COLO668 (cell line): ENCODE measurements around the gene HMX1.

ENCODE experiments used
- DNase-seq: peaks from one replicate; lab custom pipeline; 2025; ENCODE audit not compliant: unreplicated experiment; lab: John Stamatoyannopoulos, UW

Gene HMX1

DNA sequence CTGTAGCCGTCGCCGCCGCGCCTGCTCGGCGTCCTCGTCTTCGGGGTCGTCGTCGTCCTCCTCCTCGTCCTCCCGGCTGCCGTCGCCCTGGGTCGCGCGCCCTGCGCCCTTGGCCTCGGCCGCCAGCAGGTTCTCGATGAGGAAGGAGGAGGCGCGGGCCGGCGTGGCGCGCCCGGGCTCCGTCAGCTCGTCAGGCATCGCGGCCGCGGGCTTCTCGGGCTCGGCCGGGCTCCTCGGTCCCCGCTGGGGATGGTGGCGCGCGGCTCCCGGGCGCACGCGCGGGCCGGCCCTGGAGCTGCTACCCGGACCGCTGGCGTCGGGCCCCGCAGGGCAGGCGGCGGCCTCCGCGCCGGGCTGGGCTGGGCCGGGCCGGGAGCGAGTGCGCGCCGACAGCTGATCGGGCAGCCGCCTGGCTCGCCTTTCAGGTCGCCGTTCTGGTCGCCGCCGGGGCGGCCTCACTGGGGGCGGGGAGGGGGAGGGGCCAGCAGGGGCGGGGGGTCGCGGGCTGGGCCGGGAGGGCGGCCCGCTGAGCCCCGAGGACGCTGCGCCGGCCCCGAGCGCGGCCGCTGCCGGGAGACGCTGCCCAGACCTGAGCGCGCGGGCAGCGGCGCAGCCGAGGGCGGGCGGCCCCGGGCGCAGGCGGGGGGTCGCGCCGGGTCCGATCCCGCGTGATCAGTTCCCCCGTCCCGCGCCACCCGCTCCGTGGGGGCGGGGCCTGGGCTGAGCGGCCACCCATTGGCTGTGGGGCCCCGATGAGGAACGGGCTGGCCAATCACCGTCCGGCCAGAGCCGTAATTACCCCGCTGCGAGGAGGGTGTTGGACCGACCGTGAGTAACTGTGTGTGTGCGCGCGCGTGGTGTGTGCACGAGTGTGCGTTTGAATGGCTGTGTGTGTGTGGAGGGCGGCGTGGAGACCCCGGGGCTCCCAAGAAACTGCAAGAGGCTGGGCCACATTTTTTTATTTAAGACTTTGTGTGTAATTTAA, at the start of gene HMX1:
HMX1 (minus strand) TSS at position 423 of the 985 bp plus-strand sequence; CDS start at position 198, 225 bp downstream.
- DNase-seq, result no peak

DNA sequence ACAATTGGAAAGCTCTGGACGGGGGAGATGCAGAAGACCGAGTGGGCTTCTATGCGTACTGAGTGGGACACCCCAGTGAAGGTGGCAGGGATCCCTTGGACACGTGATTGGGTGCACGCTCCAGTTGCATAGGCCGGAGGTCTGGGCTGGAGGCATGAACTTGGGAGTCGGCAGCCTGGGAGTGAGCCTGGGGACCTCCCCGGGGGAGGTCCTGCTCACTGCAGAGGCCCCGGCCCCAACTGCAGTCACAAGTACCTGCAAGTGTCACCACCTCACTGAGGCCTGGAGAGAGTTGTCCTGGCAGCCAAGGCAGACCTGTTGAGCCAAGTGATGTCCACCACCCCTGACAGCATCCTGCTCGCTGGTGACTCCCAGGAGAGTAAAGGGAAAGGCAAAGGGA, 49.3 kb upstream of the HMX1 start:
- DNase-seq, result no peak

DNA sequence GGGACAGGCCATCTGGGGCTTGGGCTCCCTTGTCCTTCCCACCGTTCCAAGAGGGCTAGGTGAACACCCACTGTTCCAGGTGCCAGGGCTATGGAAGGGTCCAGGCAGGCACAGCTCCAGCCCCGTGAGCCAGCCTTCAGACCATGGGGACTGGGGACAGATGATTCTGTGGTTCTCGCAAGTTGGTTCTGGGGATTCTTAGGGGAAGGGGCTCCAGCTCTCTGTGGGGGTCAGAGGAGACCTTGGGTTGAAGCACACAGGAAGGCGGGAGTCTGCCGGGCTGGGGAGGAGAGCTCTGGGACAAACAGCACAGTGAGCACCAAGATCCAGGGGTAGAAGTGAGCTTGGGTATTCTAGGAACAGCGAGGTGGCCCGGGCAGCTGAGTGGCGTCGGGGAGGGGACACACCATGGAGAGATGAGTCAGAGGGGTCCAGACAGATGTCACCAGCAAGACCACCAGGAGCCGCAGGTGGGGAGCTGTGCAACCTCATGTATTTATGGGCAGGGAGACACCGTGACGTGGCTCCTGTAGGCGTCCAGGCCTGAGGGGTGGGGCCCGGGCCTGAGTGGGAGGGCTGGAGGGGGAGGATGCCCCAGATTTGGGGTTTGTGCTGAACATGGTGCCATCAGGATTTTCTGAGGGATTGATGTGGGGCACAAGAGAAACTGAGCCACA, 48.8 kb upstream of the HMX1 start:
- DNase-seq, result no peak

DNA sequence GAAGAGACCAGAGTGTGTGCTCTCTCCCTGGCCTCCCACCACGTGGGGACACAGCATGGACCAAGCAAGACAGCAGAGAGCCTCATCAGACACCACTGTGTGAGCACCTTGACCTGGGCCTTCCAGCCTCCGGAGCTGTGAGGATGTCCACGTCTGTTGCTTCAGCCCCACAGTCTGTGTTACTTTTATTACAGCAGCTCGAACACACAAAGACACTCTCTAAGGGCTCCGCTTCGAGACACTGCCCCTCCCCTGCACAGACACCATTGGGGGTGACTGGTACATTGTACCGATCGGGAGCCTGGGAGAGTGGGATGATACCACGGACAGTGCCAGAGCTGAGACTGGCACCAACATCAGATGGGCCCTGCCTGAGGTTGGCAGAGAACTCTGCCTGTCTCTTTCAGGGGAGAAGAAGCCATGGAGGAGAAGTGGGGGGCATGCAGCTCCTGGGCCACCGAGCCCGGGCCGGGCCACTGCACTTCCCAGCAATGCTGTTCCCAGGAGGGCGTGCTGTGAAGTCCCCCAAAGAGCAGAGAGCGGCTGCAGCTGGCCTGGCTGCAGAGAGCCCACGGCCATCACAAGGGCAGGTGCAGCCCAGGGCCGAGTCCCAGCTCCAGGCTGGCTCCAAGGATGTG, 48.1 kb upstream of the HMX1 start:
- DNase-seq, result no peak

DNA sequence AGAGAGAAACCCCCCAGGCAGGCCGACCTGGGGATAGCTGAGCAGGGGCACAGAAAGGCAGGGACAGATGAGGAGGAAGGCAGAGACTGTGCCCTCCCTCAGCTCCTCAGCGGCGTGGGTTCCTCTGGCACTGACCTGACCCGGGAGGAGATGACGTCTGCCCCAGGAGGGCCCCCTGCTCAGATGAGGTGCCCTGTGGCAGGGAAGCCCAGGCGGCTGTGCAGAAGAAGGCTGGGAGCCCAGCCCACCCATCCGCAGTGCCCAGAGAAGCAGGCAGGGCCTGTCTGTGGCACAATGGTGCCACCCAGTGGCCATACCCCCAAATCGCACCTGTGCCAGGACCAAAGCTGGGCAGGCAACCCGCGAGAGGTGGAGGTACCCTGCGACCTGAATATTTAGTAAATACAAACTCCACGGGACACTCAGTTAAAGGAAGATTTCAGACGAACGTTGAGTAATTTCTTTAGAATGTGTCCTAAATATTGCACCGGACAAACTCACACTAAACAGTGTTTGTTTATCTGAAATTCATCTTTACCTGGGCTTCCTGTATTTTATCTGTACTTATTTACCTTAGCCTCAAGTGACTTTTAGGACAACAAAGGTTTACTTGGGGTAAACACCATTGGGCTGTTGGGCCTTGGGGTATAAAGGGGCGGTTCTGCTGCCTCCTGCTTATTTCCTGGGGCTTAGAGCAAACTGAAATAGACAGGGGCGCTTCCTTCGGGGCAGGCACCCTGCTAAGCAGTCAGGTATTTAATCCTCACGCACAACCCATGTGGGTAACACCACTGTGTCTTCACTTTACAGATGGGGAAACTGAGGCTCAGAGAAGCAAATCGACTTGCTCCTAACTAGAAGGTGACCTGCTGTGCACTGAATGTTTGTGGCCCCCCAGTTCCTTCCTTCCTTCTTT, 46.5 kb upstream of the HMX1 start:
- peak; percentile 50 for DNase-seq

- DNase-seq, result no peak
These were observed 45.7 kb upstream of the HMX1 start for GRCh38 chr4:8917321-8917811.

DNA sequence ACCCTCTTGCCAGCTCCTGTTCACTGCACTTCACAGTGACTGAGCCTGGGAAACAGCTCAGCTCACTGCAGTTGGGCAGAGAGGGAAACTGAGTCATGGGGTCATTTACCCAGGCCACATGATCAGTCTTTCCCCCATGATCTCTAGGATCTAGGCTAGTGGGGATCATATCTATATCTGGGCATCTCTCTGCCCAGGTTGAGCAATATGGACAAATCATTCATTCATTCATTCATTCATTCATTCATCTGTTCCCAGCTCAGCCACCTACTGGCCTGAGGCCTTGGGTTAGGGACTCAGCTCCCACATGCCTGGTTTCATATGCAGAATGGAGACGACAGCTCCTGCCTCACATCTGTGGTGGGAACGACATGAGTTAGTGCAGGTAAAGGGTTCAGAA, 45.3 kb upstream of the HMX1 start:
- no peak for DNase-seq

GRCh38 chr4:8916351-8916885, 44.8 kb upstream of the HMX1 start:
- DNase-seq, result no peak

DNA sequence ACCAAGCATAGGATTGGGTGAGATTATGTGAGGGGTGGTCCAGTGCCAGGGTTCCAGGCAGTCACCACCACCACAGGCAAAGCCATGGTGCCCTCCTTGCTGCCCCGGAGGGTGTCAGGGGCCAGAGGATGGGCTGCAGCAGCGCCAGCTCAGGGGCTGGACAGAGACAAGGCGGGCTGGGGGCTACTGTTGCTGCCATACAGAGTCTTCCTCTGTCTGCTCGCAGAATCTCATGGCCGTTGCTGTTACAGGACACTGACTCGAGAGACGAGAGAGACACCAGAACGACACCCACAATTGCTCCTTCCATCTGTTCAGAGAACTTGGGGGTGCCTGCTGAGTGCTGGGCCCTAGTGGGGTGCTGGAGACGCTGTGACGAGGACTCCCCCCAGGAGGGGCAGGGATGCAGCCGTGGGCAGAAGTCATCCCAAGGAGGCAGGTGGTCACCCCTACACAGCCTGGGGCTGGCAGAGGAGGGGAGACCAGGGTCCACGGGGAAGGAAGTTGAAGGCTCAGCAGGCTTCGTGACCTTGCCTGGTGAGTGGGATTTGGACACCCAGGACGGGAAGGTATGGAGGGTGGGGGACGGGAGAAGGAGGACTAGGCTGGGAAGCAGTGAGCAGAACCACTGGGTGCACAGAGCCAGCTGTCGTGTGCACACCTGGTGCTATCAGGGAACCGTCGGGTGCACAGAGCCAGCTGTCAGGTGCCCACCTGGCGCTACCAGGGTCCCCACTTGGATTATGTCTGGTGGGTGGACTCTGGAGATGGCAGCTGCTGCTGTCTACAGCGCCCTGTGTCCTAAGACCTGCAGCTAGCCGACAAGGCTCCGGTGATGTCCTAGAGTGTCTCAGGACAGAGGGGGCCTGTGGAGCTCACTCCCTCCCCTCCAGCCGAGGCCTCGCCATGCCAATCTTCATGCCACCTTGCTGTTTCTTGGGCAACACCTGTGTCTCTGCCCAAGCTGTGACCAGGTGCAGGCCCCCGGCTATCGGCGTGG, 43.9 kb upstream of the HMX1 start:
- DNase-seq, result no peak

DNA sequence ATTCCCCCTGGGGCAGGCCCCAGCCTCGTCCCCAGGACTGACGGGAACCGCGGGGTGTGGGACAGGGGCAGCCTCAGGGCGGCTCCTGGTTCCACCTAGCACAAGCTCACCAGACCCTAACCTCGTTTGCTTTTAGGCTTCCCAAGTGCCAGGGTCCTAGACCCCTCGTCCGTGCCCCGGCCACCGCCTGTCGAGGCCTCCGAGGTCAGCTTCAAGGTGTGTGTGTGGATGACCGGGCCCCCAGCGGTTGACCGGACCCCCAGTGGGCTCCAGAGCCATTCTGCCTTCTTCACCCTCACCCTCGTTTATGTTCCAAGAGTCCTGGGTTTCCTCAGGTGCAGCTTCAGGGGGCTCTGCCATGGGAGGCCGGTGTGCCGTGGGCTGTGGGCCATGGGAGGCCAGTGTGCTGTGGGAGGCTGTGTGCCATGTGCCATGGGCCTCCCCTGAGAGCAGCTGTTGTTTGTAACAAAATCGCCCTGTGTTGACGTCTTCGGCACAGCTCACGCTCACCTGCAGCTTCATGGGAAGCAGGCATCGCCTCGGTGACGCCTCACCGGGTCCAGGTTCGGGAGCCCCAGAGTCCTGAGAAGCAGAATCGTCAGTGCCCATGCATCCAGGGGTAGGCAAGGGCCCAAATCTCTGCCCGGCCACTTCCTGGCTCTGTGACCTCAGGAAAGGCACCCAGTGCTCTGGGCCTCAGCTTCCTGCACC, 43.0 kb upstream of the HMX1 start:
- no peak for DNase-seq

DNA sequence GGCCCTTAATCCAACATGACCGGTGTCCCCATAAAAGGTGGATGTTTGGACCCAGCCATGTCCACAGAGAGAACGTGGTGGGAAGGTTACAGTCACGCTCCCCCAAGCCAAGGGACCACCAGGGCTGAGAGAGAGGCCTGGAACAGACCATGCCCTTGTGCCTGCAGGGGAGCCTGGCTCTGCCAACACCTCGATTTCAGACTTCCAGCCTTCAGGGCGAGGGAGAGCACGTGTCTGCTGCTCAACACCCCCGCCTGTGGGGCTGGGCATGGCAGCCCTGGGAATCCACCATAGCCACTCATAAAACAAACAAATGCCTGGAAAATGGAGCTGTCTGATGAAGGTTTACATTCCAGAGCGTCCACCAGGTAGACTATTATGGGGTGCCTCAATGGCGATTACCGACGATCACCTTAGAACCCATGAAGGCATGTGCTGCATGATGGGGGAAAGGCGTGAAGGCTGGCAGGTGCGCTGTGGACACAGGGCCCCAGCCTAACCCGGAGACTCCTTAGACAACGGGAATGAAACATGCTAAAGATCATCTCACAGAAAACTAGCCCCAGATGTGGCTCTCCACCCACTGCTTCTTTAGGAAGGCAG, 42.3 kb upstream of the HMX1 start:
- no peak for DNase-seq

DNA sequence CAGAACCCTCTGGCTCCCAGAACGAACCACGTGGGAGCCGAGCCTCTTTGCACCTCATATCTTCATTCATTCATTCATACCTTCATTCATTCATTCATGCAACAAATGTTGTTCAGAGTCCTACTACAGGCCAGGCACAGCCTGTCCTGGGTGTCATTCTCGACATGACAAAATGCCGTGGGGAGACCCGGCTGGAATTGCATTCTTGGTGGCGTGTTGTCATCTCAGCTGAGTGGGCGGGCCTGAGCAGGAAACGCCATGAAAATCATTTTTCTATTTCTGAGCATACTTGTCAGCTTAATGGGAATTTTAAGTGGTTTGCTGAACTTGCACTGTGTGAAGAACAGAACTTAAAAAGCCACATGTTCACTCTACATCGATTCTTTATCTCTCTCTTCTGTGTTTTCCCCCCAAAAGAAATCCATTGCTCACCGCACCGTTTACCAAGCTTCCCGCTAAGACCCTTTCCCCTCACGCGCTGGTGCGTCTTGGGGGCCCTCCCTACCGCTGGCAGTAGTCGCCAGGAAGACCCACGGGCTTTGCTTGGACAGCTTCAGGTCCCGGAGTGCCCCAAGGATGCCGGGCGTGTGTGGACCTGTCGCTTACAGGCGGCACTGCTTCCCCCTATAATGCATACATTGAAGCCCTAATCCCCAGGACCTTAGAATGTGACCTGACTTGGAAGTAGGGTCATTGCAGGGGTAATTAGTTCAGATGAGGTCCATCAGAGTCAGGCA, 41.6 kb upstream of the HMX1 start:
- no peak for DNase-seq

- no peak for DNase-seq
These were observed 40.9 kb upstream of the HMX1 start for GRCh38 chr4:8912506-8912905.

DNA sequence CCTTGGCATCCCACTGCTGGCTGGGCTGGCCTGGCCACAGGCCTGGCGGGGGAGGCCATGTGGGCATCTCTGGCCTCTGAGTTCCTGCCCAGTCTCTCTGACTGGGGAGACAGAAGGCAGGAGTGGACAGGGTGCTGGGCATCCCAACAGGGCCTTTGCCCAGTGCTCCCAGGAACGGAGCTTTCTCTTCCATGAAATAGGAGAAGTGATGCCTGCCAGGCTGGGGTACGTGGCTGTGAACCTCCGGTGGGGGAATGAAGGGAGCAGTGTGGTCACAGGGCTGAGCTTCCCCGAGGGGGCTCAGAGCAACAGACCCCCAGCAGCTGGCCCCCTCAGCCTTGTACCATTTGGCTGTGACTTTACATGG, 40.4 kb upstream of the HMX1 start:
- DNase-seq, result no peak

DNA sequence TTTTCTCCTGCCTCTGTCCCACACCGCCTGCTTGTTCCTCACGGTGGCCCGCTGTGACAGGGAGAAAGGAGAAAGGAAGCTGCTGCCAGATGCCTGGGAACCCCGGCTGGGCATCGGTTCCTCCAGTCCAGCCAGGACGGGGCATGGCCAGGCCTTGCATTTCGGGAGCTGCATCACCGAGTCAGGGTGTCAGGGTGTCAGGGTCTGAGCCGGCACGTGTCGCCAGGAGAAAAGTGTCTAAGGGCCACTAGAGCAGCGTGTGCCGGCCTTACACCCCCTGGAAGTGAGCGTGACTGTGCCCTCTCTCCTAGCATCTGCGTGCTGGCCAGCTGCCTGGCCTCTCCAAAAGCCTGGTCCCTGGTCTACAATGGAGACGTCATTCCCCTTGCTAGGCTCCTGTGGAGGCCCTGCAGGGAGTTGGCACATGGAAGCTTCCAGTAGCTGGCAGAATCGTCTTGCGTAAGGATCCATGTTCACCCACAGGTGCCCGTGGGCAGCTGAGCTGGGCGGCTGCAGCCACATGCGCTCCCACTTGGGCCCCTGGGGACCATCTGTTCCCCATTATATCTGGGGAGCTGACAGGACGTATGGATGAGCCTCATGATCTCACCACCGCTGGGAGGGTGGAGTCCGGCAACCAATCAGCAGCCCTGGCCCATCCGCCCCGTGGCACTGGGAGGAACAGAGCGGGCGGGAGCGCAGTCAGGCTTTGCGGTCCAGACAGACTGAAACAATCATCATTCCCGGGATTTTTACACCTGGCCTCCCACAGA, 39.9 kb upstream of the HMX1 start:
- DNase-seq, result no peak

- no peak for DNase-seq
These were observed 39.2 kb upstream of the HMX1 start for GRCh38 chr4:8910822-8911315.
